Keratinocyte (primary cell): ENCODE results near the gene RSAD1.

Source experiments
- EZH2 ChIP-seq: IDR thresholded peaks from one replicate; pipeline ENCODE4 v1.6.1; 2012; ENCODE audit warnings: inconsistent platforms, mild to moderate bottlenecking, low read length, moderate library complexity
- TF ChIP-seq, protein P1 (sequence below), 3 experiments: IDR thresholded peaks in 1 of 3; conservative IDR thresholded peaks in 1 of 3; optimal IDR thresholded peaks in 1 of 3; 2 replicates in 2 of 3; 3 replicates in 1 of 3; pipeline versions ENCODE3 to v1.5.1; 2011; ENCODE audit warnings: low read length in 3 of 3, mild to moderate bottlenecking in 3 of 3, moderate library complexity in 2 of 3, control low read depth in 1 of 3, inconsistent platforms in 1 of 3; ENCODE audit not compliant: insufficient read depth in 2 of 3; ENCODE audit errors: extremely low read depth in 1 of 3

GRCh38 chr17:50493744-50494143 lies 15.1 kb downstream of the RSAD1 start:
- TF ChIP-seq EZH2, result no peak
- TF ChIP-seq, protein P1, sequence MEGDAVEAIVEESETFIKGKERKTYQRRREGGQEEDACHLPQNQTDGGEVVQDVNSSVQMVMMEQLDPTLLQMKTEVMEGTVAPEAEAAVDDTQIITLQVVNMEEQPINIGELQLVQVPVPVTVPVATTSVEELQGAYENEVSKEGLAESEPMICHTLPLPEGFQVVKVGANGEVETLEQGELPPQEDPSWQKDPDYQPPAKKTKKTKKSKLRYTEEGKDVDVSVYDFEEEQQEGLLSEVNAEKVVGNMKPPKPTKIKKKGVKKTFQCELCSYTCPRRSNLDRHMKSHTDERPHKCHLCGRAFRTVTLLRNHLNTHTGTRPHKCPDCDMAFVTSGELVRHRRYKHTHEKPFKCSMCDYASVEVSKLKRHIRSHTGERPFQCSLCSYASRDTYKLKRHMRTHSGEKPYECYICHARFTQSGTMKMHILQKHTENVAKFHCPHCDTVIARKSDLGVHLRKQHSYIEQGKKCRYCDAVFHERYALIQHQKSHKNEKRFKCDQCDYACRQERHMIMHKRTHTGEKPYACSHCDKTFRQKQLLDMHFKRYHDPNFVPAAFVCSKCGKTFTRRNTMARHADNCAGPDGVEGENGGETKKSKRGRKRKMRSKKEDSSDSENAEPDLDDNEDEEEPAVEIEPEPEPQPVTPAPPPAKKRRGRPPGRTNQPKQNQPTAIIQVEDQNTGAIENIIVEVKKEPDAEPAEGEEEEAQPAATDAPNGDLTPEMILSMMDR (optimal IDR thresholded peaks at IDR 0.05 in 1 of 3, IDR thresholded peaks at IDR 0.05 in 1 of 3, conservative IDR thresholded peaks at IDR 0.05 in 1 of 3; ENCODE audit: extremely low read depth in 1 of 3, insufficient read depth in 2 of 3, low read length in 3 of 3), result no peak
